D721Med (cell line): ENCODE data around the gene NCKIPSD.

ENCODE experiments used
- DNase-seq: peaks from one replicate; pipeline ENCODE4 v3.0.0; 2011; ENCODE audit warnings: low spot score; ENCODE audit not compliant: insufficient read length
- FAIRE-seq: peaks from 2 replicates; lab custom pipeline; 2011; peaks lifted over from hg19 to GRCh38; lab: Jason Lieb, UNC
- TF ChIP-seq, protein P1 (sequence below): IDR thresholded peaks from 2 replicates; pipeline ENCODE4 v1.5.1; 2012; ENCODE audit warnings: mild to moderate bottlenecking, control low read depth; ENCODE audit not compliant: insufficient read depth; ENCODE audit errors: missing control alignments

The NCKIPSD gene

DNA sequence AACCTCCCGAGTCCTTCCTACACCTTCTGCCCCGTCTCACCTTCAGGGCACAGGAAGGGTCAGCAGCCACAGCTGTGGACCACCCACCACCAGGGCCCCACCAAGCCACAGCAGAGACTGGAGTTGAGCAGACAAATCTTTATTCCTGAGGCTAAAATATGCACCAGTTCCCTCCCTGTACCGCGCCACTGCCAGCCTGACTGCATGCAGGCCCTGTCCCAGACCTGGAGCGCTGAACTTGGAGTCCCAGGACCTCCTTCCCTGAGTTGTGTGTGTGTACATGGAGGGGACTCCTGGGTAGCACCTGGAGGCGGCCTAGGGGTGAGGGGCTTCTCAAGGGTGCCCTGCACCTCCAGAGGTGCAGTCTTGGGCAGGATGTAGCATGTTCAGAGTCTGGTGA is 60.1 kb downstream of the NCKIPSD start:
- TF ChIP-seq, protein P1, sequence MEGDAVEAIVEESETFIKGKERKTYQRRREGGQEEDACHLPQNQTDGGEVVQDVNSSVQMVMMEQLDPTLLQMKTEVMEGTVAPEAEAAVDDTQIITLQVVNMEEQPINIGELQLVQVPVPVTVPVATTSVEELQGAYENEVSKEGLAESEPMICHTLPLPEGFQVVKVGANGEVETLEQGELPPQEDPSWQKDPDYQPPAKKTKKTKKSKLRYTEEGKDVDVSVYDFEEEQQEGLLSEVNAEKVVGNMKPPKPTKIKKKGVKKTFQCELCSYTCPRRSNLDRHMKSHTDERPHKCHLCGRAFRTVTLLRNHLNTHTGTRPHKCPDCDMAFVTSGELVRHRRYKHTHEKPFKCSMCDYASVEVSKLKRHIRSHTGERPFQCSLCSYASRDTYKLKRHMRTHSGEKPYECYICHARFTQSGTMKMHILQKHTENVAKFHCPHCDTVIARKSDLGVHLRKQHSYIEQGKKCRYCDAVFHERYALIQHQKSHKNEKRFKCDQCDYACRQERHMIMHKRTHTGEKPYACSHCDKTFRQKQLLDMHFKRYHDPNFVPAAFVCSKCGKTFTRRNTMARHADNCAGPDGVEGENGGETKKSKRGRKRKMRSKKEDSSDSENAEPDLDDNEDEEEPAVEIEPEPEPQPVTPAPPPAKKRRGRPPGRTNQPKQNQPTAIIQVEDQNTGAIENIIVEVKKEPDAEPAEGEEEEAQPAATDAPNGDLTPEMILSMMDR, result no peak
- DNase-seq (no peak), FAIRE-seq (no peak)

DNA sequence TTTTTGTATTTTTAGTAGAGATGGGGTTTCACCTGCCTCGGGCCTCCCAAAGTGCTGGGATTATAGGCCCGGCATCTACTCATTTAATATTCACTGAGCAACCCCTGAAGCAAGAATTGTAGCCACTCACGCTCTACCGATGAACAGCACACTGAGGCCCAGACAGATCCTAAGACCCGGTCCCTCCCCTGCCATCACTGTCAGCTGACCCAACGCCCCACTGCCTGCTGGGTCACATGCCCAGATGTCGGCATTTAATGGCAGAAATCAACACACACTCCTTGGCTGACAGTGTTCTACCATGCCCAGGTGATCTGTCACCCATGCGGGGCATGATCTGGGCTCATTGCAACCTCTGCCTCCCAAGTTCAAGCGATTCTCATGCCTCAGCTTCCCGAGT is 60.9 kb downstream of the NCKIPSD start:
- TF ChIP-seq, protein P1, result no peak
- no peak for FAIRE-seq

DNA sequence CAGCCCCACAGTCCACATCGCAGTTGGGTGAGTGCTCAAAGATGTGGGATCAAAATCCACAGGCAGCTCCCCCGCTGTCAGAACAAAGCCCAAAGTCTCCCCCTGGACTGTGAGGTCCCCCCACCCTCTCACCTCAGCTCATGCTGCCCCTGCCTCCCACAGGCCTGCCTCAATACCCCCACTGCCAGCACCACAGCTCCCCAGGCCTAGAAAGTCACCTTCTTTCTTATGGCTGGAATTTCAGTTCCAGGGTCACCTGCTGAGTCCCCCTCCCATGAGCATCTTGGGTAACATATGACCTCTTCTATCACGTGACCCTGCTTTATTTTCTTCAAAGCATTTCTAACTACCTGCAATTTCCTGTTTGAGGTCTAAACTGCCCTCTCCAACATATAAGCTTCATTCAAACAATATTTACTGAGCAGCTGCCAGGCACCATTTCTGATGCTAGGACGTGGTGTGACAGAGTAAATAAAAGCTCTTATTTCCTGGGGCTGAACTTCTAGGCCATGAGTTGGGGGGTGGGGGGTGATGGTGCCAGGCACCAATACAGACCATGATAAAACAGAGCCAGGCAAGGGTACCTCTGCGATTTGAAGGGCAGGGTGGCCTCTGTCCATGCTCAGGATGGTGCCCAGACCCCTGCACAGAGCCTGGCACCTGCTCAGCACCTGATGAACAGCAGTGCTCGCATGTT is 61.7 kb downstream of the NCKIPSD start:
- FAIRE-seq, result no peak
- no peak for DNase-seq
- TF ChIP-seq, protein P1, result no peak

More for the DNA sequence above, 60.9 kb downstream of the NCKIPSD start:
- no peak for DNase-seq
